ENCODE results near the gene ARHGAP26.
A peak's percentile ranks its signal among the peaks of the same experiment; 100 is the strongest.
"Not testable (repeated sequence)": the region's sequence is repeated elsewhere in the genome, so short reads cannot be mapped to it uniquely, and the experiment has no call there.

ARHGAP26 gene

GRCh38 chr5:143101725-143102386 lies 331.7 kb downstream of the ARHGAP26 start:
- no peak for DNase-seq

GRCh38 chr5:143102411-143102810 lies 332.2 kb downstream of the ARHGAP26 start:
- no peak for DNase-seq

- peak in 1 of 5 donors; percentile 24 for DNase-seq
Measured at GRCh38 chr5:143105216-143105905, 335.2 kb downstream of the ARHGAP26 start.

GRCh38 chr5:143106174-143106573 lies 336.0 kb downstream of the ARHGAP26 start:
- no peak for DNase-seq

GRCh38 chr5:143108498-143109128 lies 338.4 kb downstream of the ARHGAP26 start:
- no peak for DNase-seq

GRCh38 chr5:143110591-143110990 lies 340.4 kb downstream of the ARHGAP26 start:
- DNase-seq = no peak

- no peak for DNase-seq
Measured at GRCh38 chr5:143111799-143112198, 341.6 kb downstream of the ARHGAP26 start.

- DNase-seq = no peak
Measured at GRCh38 chr5:143113461-143113860, 343.3 kb downstream of the ARHGAP26 start.

- no peak for DNase-seq
Measured at GRCh38 chr5:143114481-143114880, 344.3 kb downstream of the ARHGAP26 start.

GRCh38 chr5:143115381-143115780 lies 345.2 kb downstream of the ARHGAP26 start:
- peak in 1 of 5 donors; percentile 8 for DNase-seq

GRCh38 chr5:143116814-143117213 lies 346.6 kb downstream of the ARHGAP26 start:
- no peak for DNase-seq

GRCh38 chr5:143117821-143118220 lies 347.6 kb downstream of the ARHGAP26 start:
- no peak for DNase-seq

GRCh38 chr5:143118222-143118621 lies 348.0 kb downstream of the ARHGAP26 start:
- no peak for DNase-seq

GRCh38 chr5:143118818-143119217 lies 348.6 kb downstream of the ARHGAP26 start:
- not testable (repeated sequence) for DNase-seq

- DNase-seq = no peak
Measured at GRCh38 chr5:143119291-143119769, 349.2 kb downstream of the ARHGAP26 start.

- DNase-seq = no peak
Measured at GRCh38 chr5:143119881-143120341, 349.7 kb downstream of the ARHGAP26 start.

GRCh38 chr5:143120460-143121134 lies 350.4 kb downstream of the ARHGAP26 start:
- DNase-seq = no peak

GRCh38 chr5:143121135-143121475 lies 350.9 kb downstream of the ARHGAP26 start:
- peak in 1 of 5 donors; percentile 18 for DNase-seq

- DNase-seq = no peak
Measured at GRCh38 chr5:143124593-143124992, 354.4 kb downstream of the ARHGAP26 start.

- no peak for DNase-seq
Measured at GRCh38 chr5:143126174-143127019, 356.2 kb downstream of the ARHGAP26 start.

- DNase-seq = no peak
Measured at GRCh38 chr5:143128412-143129071, 358.4 kb downstream of the ARHGAP26 start.

- DNase-seq = no peak
Measured at GRCh38 chr5:143129203-143129602, 359.0 kb downstream of the ARHGAP26 start.

Data from T-helper 1 cell (primary cell).